Stimulated activated CD8-positive, alpha-beta memory T cell treated with anti-CD3 and anti-CD28 coated beads, Interleukin-7, amount 100 ng/mL, for 48 hours (primary cell): ENCODE data around the gene YPEL3.

Source experiments
- DNase-seq, 2 donors: peaks; one replicate each; pipeline ENCODE4 v3.0.0-alpha.2; 2020; ENCODE audit warnings: low read depth in 1 of 2; ENCODE audit errors: extremely low read depth in 1 of 2

Gene YPEL3

DNA sequence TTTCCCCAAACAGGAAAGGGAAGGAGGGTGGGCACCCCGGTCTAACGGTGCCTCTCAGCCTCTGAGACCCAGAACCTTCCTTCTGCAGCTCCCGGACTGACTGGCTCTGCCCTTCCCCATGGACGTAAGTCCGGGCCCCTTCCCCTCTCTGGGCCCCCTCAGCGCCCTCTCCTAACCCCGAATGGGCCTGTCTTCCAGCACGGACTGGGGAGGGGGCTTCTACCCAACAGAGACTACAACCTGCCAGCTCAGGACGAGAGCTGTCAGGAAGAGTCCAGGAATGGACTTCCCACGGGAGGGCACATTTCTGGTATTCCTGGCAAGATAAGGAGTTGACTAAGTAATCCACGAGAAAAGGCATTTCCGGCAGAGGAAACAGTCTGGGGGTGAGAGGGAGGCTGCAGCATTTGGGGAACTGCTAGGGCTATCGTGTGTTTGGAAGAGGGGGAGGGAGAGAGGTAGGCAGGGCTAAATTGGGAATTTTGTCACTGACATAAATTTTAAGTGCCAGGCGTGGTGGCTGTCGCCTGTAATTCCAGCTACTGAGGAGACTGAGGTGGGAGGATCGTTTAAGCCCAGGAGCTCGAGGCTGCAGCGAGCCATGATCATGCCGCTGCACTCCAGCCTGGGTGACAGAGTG lies 42.5 kb downstream of the YPEL3 start:
- no peak for DNase-seq

DNA sequence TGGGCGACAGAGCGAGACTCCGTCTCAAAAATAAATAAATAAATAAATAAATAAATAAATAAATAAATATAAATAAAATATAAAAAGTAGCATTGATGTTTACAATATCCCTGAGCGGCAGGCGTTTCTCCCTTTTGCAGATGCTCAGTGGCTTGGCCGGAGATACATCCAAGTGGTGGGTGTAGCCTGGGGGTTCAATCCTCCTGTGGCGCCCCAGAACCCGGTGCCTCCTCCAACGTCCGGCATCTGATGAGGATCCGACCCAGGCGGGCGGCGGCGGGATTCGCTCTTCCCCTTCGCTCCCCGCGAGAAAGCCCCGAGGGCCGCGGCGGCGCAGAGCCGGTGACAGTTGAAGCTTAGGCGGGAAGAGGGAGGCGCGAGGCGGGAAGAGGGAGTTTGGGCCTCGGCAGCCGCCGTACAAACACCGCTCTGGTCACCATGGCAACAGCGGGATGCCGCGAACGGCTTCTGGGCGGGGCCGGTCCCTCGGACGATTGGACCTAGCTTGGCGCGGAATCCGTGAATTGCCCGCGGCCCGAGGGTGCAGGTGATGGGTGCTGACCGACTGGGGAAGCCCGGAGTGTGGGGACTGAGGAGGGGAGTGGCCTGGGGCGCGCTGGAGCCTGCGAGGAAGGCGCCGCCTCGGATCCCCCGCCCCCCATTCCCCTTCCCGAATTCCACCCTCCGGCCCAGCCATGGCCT lies 43.2 kb downstream of the YPEL3 start:
- DNase-seq, result peak; percentile 83 to 89

DNA sequence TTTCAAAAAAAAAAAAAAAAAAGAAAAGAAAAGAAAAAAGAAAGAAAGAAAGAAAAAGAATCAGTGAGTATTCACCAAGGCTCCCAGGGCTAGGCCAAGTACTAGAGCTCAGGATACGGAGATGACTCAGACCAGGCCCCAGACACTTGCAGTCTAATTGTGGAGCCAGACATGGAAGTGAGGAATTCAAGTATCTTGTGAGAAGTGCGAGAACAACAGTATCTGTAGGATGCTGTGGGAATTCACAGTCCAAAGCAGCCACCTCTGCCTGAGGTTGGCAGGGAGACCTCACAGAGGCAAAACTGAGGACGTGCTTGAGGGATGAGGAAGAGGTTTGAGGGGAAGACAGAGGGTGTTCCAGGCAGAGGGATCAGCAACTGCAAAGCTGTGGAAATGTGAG lies 44.5 kb downstream of the YPEL3 start:
- no peak for DNase-seq

DNA sequence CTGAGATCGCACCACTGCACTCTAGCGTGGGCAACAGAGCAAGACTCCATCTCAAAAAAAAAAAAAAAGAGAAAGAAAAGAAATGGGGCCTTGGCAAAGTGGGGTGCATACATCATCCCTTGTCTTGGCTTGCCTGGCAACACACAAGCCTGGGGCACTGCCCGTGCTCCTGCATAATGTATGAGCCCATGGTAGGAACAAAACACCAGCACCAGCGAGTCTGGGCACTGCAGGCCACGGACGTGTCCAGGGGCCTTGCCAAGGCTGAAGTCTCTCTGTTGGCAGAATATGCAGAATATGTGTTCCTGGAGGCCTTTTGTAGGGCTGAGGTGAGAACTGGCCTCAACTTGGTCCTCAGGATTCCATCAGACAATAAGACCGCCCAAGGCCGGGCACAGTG lies 46.1 kb downstream of the YPEL3 start:
- no peak for DNase-seq

DNA sequence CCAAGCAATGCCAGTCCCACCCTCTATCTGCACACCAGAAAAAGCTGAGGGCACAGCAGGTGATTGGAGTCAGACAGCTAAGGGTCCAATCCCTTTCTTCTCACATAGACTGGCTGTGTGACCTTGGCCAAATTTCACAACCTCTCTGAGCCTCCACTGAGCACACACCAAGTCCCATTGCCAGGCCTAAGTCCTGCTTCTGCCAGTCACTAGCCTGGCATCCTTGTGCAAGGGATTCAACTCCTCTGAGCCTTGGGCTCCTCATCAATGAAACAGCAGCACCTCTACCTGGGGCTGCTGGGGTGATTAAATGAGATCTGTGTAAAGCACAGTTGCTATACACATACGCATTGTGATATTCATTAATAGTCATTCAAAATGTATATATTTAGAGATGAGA lies 49.4 kb downstream of the YPEL3 start:
- DNase-seq, result no peak

DNA sequence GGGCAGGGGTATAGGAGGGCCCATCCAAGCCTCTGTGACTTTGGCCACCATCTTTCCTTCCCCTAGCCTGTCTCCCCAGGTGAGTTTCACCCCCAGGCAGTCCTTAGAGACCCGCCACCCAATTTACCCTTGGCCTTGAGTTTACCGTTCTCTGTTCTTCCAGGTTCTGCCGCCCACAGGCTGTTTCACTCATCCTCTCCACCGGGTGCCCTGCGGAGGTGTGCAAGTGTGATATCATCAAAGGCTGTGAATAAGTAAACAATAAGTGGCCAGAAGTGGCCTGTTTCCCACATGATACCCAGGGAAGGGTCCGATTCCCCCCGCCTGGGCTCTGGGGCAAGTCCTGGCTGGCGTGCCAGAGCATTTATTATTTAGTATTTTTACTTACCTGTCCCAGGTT lies 49.8 kb downstream of the YPEL3 start:
- DNase-seq, result no peak
